ENCODE results near the gene WHAMM.

WHAMM gene

DNA sequence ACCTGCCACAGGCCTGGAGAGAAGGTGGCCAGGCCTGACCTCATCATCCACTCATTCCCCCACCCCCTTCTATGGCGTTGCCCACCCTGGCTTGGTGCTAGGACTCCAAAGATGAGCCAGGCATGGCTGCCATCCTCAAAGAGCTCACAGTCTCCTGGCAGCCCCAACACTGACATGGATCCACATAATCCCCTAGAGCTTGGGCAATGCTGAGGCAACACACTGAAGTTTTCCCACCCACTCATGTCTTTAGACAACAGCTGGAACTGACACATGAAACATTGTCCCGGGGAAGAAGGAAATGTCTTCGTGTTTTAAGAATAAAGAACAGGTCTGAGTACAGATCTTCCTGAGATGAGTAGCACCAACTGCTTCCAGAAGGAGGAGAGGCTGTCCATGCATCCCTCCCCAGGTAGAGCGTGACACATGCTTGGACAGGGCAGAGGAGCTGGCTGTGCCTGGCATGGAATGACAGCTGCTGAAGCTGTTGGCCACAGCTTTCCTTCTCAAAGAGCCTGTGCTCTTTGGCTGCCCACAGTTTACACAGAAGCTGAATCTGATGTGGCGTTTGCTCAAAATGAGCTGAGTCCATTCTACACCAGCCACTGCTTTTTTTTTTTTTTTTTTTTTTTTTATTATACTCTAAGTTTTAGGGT, 73.0 kb downstream of the WHAMM start:
- Histone ChIP-seq H3K36me3 (ENCODE audit: control insufficient read depth in 2 of 2, insufficient read depth in 2 of 2, low read length in 2 of 2) (no peaks in the 10 kb centered on the region), H3K9me3 (ENCODE audit: control insufficient read depth in 2 of 2, low read length in 2 of 2) (no peaks in the 10 kb centered on the region), H3K4me3 (ENCODE audit: low read length in 2 of 2) (no peak overlapping the region), H3K4me1 (ENCODE audit: control insufficient read depth, insufficient read depth, low read length) (no peaks in the 10 kb centered on the region), H3K27ac (ENCODE audit: low read length) (no peak overlapping the region), H3K9ac (ENCODE audit: low read length in 2 of 2) (no peak overlapping the region), H3K27me3 (ENCODE audit: control insufficient read depth in 1 of 2, insufficient read depth in 2 of 2, low read length in 2 of 2) (no peaks in the 10 kb centered on the region)

Measured in stomach smooth muscle (tissue), 2 donors.